Measurements from ENCODE around the gene SSBP1.
A peak's percentile ranks its signal among the peaks of the same experiment; 100 is the strongest.

DNA sequence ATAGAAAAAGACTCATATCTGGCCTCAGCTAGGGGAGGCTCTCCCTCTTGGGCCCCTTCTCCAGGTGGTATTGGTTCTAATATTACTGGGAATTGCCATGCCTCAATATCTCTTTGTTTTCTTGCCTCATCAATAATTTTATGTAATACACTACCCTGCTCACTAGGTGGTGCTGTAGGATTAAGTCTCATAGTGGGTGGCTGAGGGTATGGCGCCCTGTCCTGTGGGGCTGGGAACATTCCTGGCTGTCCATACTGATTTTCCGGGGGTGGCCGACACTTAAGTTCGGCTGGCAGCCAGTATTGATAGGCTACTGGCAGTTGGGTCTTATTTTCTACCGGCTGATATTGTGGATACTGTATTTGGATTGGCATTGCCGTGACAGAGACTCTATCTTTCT is 16.8 kb downstream of the SSBP1 start:
- TF ChIP-seq, protein P1, sequence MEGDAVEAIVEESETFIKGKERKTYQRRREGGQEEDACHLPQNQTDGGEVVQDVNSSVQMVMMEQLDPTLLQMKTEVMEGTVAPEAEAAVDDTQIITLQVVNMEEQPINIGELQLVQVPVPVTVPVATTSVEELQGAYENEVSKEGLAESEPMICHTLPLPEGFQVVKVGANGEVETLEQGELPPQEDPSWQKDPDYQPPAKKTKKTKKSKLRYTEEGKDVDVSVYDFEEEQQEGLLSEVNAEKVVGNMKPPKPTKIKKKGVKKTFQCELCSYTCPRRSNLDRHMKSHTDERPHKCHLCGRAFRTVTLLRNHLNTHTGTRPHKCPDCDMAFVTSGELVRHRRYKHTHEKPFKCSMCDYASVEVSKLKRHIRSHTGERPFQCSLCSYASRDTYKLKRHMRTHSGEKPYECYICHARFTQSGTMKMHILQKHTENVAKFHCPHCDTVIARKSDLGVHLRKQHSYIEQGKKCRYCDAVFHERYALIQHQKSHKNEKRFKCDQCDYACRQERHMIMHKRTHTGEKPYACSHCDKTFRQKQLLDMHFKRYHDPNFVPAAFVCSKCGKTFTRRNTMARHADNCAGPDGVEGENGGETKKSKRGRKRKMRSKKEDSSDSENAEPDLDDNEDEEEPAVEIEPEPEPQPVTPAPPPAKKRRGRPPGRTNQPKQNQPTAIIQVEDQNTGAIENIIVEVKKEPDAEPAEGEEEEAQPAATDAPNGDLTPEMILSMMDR (IDR thresholded peaks at IDR 0.05): peak in 1 of 7 experiments; percentile 8
- TF ChIP-seq POLR2A (IDR thresholded peaks at IDR 0.05): no peak

Data from stomach (tissue), 4 donors.